HFF-Myc (cell line): Measurements from ENCODE around the gene P2RY4.
"Not testable (repeated sequence)": the region's sequence is repeated elsewhere in the genome, so short reads cannot be mapped to it uniquely, and the experiment has no call there.

Source experiments
- DNase-seq: peaks from one replicate; pipeline ENCODE4 v3.0.0-alpha.2; 2011; ENCODE audit warnings: low read depth; ENCODE audit errors: extremely low read depth
- H3K4me3 ChIP-seq: replicated peaks from 2 replicates; pipeline ENCODE4 v1.5.1; 2011; ENCODE audit warnings: low read depth, mild to moderate bottlenecking, control low read depth, low read length
- TF ChIP-seq, protein P1 (sequence below): IDR thresholded peaks from 2 replicates; pipeline ENCODE4 v1.5.1; 2012; ENCODE audit warnings: mild to moderate bottlenecking, low read depth, low read length, control low read depth; ENCODE audit errors: missing control alignments

The P2RY4 gene

DNA sequence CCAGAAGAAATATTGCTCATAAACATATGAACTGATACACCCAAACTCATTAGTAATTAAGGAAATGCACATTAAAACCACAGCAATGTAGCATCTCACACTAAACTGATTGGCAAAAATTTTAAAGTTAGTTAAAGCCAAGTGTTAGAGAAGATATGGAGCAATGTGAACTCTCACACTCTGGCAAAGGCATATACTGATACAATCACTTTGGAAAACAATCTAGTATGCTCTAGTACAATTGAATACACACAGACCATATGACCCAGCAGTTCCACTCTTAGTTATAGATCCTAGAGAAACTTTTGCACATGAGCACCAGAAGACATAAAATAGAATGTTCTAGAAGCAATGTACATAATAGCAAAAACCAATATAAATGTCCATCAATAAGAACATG is 34.0 kb downstream of the P2RY4 start:
- no peak for DNase-seq
- TF ChIP-seq, protein P1, sequence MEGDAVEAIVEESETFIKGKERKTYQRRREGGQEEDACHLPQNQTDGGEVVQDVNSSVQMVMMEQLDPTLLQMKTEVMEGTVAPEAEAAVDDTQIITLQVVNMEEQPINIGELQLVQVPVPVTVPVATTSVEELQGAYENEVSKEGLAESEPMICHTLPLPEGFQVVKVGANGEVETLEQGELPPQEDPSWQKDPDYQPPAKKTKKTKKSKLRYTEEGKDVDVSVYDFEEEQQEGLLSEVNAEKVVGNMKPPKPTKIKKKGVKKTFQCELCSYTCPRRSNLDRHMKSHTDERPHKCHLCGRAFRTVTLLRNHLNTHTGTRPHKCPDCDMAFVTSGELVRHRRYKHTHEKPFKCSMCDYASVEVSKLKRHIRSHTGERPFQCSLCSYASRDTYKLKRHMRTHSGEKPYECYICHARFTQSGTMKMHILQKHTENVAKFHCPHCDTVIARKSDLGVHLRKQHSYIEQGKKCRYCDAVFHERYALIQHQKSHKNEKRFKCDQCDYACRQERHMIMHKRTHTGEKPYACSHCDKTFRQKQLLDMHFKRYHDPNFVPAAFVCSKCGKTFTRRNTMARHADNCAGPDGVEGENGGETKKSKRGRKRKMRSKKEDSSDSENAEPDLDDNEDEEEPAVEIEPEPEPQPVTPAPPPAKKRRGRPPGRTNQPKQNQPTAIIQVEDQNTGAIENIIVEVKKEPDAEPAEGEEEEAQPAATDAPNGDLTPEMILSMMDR = no peak
- H3K4me3 ChIP-seq = no peak overlapping the region

DNA sequence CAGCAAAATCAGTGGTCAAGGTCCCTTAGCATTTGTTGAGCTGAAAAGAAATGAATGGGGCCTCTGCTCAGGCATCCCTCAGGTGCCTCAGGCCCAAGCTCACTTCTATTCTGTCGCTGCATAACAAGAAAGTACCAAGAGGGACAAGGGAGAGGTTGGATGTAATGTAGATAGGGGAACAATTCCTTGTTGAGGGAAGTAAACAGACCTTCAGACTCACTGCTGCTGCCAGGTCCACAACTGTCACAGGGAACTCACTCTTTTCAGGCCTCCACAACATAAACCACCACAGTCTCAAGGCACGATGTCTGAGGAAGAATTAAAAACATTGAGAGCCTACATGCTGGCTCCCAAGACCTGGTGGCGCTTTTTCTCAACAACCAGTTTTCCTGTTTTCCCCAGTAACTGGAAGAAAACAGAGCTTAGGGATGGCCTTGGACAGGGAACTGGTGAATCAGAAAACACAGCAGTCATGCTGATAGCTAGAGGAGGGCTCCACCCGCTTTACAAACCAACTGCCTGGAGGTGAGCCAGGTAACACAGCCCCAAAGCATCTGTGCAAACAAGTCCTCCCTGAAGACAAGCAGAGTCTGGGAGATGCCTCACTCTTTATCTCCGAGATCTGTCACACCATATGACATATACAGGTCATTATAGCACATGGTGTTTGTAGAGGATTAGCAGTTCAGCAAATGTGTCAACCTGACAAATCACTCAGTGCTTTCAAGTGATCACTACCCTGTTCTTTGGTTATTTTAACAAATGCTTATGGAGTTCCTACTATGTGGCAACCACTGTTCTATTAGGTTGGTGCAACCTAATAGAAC is 39.9 kb downstream of the P2RY4 start:
- DNase-seq = no peak
- H3K4me3 ChIP-seq = no peak overlapping the region
- TF ChIP-seq, protein P1 = no peak

DNA sequence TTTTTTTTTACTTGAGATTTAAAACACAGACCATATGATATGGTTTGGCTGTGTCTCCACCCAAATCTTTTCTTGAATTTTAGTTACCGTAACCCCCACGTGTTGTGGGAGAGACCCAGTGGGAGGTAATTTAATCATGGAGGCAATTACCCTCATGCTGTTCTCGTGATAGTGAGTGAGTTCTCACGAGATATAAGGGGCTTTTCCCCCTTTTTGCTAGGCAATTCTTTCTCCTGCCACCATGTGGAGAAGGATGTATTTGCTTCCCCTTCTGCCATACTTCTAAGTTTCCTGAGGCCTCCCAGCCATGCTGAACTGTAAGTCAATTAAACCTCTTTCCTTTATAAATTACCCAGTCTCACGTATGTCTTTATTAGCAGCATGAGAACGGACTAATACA is 50.4 kb downstream of the P2RY4 start:
- not testable (repeated sequence) for H3K4me3 ChIP-seq, DNase-seq

DNA sequence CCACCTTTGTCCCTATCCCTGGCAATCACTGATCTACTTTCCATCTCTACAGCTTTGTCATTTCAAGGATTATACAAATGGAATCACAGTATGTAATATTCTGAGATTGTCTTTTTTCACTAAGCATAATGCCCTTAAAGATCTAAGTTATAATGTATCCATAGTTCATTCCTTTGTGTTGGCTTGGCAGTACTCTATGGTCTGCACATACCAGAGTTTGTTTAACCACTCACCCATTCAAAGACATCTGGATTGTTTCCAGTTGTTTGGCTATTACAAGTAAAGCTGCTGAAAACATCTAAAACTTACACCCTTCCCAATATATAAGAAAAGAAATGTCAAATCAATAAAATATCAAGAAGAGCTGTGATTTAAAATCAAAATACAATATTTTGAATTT is 51.5 kb downstream of the P2RY4 start:
- no peak overlapping the region for H3K4me3 ChIP-seq
- no peak for DNase-seq
- TF ChIP-seq, protein P1 = no peak
